Activated CD4-positive, alpha-beta memory T cell treated with anti-CD3 and anti-CD28 coated beads, Interleukin-2, amount 10 ng/mL, durations not matched to agents 7 days and 5 days (primary cell): ENCODE data around the gene THUMPD1. TPM values are rescaled to one million over a fixed set of nuclear protein-coding genes. Genes with fewer than 3 reads are reported as not detected.

Source experiments
- CTCF ChIA-PET: fragments of 350-600 bp; sonication (Branson Sonifier 250); formaldehyde crosslinking; loops from one replicate; lab custom pipeline; 2021; ENCODE audit warnings: antibody characterized with exemption, inconsistent platforms; lab: Charles Lee
- POLR2A ChIA-PET: fragments of 350-600 bp; sonication (Branson Sonifier 250); formaldehyde crosslinking; loops from one replicate; lab custom pipeline; 2021; ENCODE audit warnings: antibody characterized with exemption; lab: Charles Lee
- DNase-seq: peaks from one replicate; pipeline ENCODE4 v3.0.0-alpha.2; 2020
- H3K27ac Mint-ChIP-seq: one replicate; pipeline ENCODE4 v1.8.0; 2021; ENCODE audit warnings: mild to moderate bottlenecking, mixed read lengths
- H3K27me3 Mint-ChIP-seq: one replicate; pipeline ENCODE4 v1.8.0; 2021; ENCODE audit warnings: mixed read lengths
- H3K36me3 Mint-ChIP-seq: one replicate; pipeline ENCODE4 v1.8.0; 2021; ENCODE audit warnings: low read depth, mixed read lengths
- H3K4me1 Mint-ChIP-seq: one replicate; pipeline ENCODE4 v1.8.0; 2021; ENCODE audit warnings: mixed read lengths
- H3K4me3 Mint-ChIP-seq: one replicate; pipeline ENCODE4 v1.8.0; 2021; ENCODE audit warnings: mild to moderate bottlenecking, mixed read lengths
- H3K9me3 Mint-ChIP-seq: one replicate; pipeline ENCODE4 v1.8.0; 2021; ENCODE audit warnings: mixed read lengths
- total RNA-seq, 2 experiments: library from RNA; stranded (reverse); gene quantifications; one replicate each; pipeline ENCODE4 v1.2.3, GENCODE V29; 2021

THUMPD1 gene
- 10 to 100 TPM; 45.1 to 45.2 TPM for total RNA-seq

DNA sequence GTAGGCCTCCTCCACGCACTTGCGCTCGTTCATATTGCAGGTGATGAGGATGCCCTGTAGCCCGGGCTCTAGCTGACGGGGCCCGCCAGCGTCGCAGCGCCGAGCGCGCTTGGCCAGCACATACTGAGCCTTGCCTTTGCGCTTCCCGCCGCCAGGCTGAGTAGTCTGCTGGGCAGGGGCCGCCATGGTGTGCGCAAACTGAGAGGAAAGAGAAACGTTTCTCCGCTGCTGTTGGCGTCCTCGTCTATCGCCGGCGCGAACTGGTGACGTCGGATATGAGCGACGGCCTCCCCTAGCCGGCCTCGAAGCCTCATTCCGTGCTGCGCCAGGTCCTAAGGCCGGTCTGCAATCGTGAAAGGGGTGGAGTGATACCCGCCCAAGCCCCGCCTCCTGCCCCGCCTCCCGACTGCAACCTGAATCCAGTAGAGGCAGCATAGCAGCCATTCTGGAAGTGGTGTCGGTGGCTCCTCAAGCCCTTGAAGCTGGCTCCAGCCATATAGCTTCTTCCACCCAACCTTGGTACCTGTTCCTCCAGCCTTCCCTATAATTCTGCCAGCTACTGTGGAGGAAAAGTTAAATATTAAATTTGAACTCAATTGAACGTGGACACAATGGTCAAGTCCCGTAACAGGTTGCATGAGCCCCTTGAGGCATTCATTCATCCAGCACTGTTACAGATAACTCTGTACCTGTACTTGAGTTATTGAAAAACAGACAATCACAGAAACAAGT, at the start of gene THUMPD1:
Gene THUMPD1, minus strand, starts transcription at position 265 of the 732 bp plus-strand sequence. Its CDS starts 79 bp downstream, at position 186.
- H3K36me3 Mint-ChIP-seq = peaks cover 13% of the 10 kb centered on the region
- peak within 1 kb of the TSS; percentile 91 for H3K4me3 Mint-ChIP-seq
- CTCF ChIA-PET = interaction anchor here (1.1 to 2.6 kb wide), 8 partner anchors 10 to 1187 kb away, joined by 3 to 19 read pairs (median 4); partner anchors contain the start of genes ACSM3, DCUN1D3, LYRM1 and VPS35L
- H3K4me1 Mint-ChIP-seq = peaks cover 26% of the 10 kb centered on the region
- no peaks in the 10 kb centered on the region for H3K9me3 Mint-ChIP-seq
- peak within 1 kb of the TSS; percentile 95 for H3K27ac Mint-ChIP-seq
- POLR2A ChIA-PET = interaction anchor here (0.5 to 2.7 kb wide), 12 partner anchors 10 to 1020 kb away, joined by 3 to 18 read pairs (median 3); partner anchors contain the start of genes ACSM3, DCUN1D3, ERI2 and LYRM1
- peak; percentile 99 for DNase-seq
- no peaks in the 10 kb centered on the region for H3K27me3 Mint-ChIP-seq

DNA sequence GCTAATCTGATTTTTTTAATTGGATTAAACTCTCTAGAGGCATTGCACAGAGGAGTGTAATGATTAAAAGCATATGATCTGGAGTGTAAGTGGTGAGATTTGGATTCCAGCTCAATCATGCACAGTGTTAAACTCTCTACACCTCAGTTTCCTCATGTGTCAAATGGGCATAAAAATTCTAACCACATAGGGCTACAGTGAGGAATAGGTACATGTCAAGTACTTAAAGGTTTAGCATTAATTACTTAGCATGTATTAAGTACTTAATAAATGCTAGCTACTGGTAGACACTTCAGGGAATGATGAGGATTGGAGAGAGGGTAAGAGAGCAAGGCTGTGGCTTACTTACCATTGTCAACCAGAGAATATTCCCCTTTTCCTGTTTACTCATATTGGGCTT, 47.5 kb upstream of the THUMPD1 start:
- POLR2A ChIA-PET = interaction anchor here (0.8 to 2.3 kb wide), 2 partner anchors 13 to 17 kb away, joined by 3 to 6 read pairs; partner anchors contain the start of genes ERI2 and REXO5
- H3K4me1 Mint-ChIP-seq = no peaks in the 10 kb centered on the region
- H3K27ac Mint-ChIP-seq = no peak overlapping the region
- no peaks in the 10 kb centered on the region for H3K9me3 Mint-ChIP-seq
- H3K27me3 Mint-ChIP-seq = no peaks in the 10 kb centered on the region
- H3K36me3 Mint-ChIP-seq = no peaks in the 10 kb centered on the region
- DNase-seq = no peak
- H3K4me3 Mint-ChIP-seq = no peak overlapping the region
- CTCF ChIA-PET = interaction anchor here (1.0 kb wide), 1 partner anchor 14 kb away, joined by 6 read pairs; no protein-coding TSS in a partner anchor

GRCh38 chr16:20784204-20784603, 42.6 kb upstream of the THUMPD1 start:
- ChIA-PET CTCF (interaction anchor here (1.8 kb wide), 1 partner anchor 9 kb away, joined by 3 read pairs; no protein-coding TSS in a partner anchor), POLR2A (interaction anchor here (1.5 kb wide), 1 partner anchor 21 kb away, joined by 3 read pairs; the partner anchor contains the start of gene ACSM3)
- H3K27me3 Mint-ChIP-seq = no peaks in the 10 kb centered on the region
- DNase-seq = no peak
- no peaks in the 10 kb centered on the region for H3K4me1 Mint-ChIP-seq
- H3K36me3 Mint-ChIP-seq = no peaks in the 10 kb centered on the region
- no peak overlapping the region for H3K4me3 Mint-ChIP-seq
- H3K9me3 Mint-ChIP-seq = no peaks in the 10 kb centered on the region
- no peak overlapping the region for H3K27ac Mint-ChIP-seq

DNA sequence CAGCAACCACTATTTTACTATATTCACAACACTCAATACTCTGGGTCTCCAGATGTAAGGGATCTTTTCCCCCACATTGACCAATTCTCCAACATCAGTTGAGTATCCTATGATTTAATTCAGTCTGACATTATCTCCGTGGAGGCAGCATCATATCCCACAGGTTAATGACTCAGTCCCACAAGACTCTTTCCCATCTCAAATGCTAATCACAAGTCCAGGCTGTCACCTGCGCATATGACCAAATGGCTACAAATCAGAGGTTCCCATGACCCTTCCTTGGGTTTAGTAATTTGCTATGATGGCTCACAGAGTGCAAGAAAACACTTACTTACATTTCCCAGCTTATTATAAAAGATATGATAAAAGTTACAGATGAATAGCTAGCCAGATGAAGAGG, 40.9 kb upstream of the THUMPD1 start:
- H3K4me3 Mint-ChIP-seq = no peak overlapping the region
- H3K9me3 Mint-ChIP-seq = no peaks in the 10 kb centered on the region
- H3K27ac Mint-ChIP-seq = no peak overlapping the region
- DNase-seq = no peak
- POLR2A ChIA-PET = no interaction called here
- CTCF ChIA-PET = interaction anchor here (1.3 kb wide), 1 partner anchor 42 kb away, joined by 4 read pairs; no protein-coding TSS in a partner anchor
- H3K4me1 Mint-ChIP-seq = peaks cover 2% of the 10 kb centered on the region
- H3K36me3 Mint-ChIP-seq = no peaks in the 10 kb centered on the region
- H3K27me3 Mint-ChIP-seq = no peaks in the 10 kb centered on the region

DNA sequence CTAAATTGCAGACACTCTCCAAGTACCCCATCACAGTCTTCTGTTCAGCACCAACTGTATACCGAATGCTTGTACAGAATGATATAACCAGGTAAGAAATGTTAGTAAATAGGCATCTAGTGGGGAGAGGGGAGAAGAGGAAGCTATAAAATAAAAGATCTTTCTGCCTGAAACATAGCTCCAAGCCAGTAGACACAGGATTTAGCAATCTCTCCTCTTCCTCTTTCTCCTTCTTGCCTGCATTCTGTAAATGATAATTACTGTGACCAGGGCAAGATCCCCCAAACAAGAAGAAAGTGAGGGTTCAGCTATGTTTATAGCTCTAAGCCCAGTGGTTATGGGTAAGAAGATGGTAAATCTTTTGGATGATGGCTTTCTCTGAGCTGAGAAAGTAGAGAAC, 40.1 kb upstream of the THUMPD1 start:
- DNase-seq = no peak
- Mint-ChIP-seq H3K27ac (no peak overlapping the region), H3K9me3 (no peaks in the 10 kb centered on the region), H3K4me3 (no peak overlapping the region), H3K36me3 (no peaks in the 10 kb centered on the region), H3K4me1 (peaks cover 8% of the 10 kb centered on the region), H3K27me3 (no peaks in the 10 kb centered on the region)
- CTCF ChIA-PET = no interaction called here
- POLR2A ChIA-PET = interaction anchor here (1.0 kb wide), 1 partner anchor 18 kb away, joined by 3 read pairs; no protein-coding TSS in a partner anchor

GRCh38 chr16:20774703-20775362, 33.2 kb upstream of the THUMPD1 start:
- peak; percentile 78 for DNase-seq
- Mint-ChIP-seq H3K36me3 (no peaks in the 10 kb centered on the region), H3K27me3 (no peaks in the 10 kb centered on the region), H3K4me1 (peaks cover 16% of the 10 kb centered on the region), H3K9me3 (no peaks in the 10 kb centered on the region), H3K4me3 (no peak overlapping the region), H3K27ac (no peak overlapping the region)
- ChIA-PET POLR2A (no interaction called here), CTCF (interaction anchor here (0.7 to 2.2 kb wide), 12 partner anchors 10 to 321 kb away, joined by 3 to 13 read pairs (median 4); partner anchors contain the start of gene ACSM3)

- H3K4me3 Mint-ChIP-seq = no peak overlapping the region
- H3K36me3 Mint-ChIP-seq = no peaks in the 10 kb centered on the region
- no peaks in the 10 kb centered on the region for H3K9me3 Mint-ChIP-seq
- no peak for DNase-seq
- no peaks in the 10 kb centered on the region for H3K27me3 Mint-ChIP-seq
- ChIA-PET POLR2A (no interaction called here), CTCF (interaction anchor here (0.6 to 1.8 kb wide), 9 partner anchors 9 to 500 kb away, joined by 3 to 13 read pairs (median 4); partner anchors contain the start of gene ACSM3)
- H3K27ac Mint-ChIP-seq = no peak overlapping the region
- peaks cover 16% of the 10 kb centered on the region for H3K4me1 Mint-ChIP-seq
Measured at GRCh38 chr16:20773679-20774078, 32.1 kb upstream of the THUMPD1 start.

GRCh38 chr16:20768818-20769217, 27.2 kb upstream of the THUMPD1 start:
- ChIA-PET CTCF (no interaction called here), POLR2A (no interaction called here)
- Mint-ChIP-seq H3K36me3 (no peaks in the 10 kb centered on the region), H3K4me1 (peaks cover 13% of the 10 kb centered on the region), H3K9me3 (no peaks in the 10 kb centered on the region), H3K27me3 (no peaks in the 10 kb centered on the region), H3K27ac (no peak overlapping the region), H3K4me3 (no peak overlapping the region)
- DNase-seq = no peak

GRCh38 chr16:20768121-20768520, 26.5 kb upstream of the THUMPD1 start:
- H3K4me3 Mint-ChIP-seq = no peak overlapping the region
- DNase-seq = no peak
- no peak overlapping the region for H3K27ac Mint-ChIP-seq
- H3K27me3 Mint-ChIP-seq = no peaks in the 10 kb centered on the region
- ChIA-PET CTCF (no interaction called here), POLR2A (no interaction called here)
- H3K4me1 Mint-ChIP-seq = peaks cover 20% of the 10 kb centered on the region
- no peaks in the 10 kb centered on the region for H3K36me3 Mint-ChIP-seq
- H3K9me3 Mint-ChIP-seq = no peaks in the 10 kb centered on the region

DNA sequence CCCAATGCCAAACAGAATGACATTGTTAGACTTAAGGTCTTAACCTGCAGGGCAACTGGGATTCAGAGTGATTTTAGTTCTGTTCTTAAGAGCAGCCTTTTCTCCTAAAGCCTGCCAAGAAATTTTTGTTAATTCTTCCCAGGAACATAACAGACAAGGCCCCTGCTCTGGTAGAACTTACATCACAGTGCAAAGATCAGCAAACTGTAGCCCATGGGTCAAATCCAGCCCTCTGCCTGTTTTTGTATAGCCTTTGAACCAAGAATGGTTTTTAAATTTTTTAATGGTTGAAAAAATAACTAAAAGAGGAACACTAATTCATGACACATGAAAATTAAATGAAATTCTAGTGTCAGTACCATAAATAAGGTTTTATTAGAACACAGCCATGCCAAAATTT, 26.0 kb upstream of the THUMPD1 start:
- H3K4me3 Mint-ChIP-seq = no peak overlapping the region
- H3K27ac Mint-ChIP-seq = no peak overlapping the region
- ChIA-PET POLR2A (no interaction called here), CTCF (no interaction called here)
- no peaks in the 10 kb centered on the region for H3K27me3 Mint-ChIP-seq
- peaks cover 24% of the 10 kb centered on the region for H3K4me1 Mint-ChIP-seq
- peaks cover 2% of the 10 kb centered on the region for H3K36me3 Mint-ChIP-seq
- DNase-seq = no peak
- peaks cover 2% of the 10 kb centered on the region for H3K9me3 Mint-ChIP-seq

DNA sequence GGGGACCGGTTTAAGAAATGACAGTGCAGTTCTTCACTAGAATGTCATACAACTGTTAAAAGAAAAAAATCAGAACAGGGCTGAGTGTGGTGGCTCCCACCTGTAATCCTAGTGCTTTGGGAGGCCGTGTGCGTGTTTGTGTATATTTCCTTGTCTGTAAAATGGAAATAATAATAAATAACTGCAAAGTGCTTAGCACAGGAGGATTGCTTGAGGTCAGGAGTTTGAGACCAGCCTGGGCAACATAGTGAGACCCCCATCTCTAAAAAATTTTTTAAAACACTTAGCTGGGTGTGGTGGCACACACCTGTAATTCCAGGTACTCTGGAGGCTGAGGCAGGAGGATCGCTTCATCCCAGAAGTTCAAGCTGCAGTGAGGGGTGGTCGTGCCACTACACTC, 24.7 kb upstream of the THUMPD1 start:
- ChIA-PET POLR2A (no interaction called here), CTCF (interaction anchor here (2.9 kb wide), 1 partner anchor 8 kb away, joined by 13 read pairs; no protein-coding TSS in a partner anchor)
- Mint-ChIP-seq H3K36me3 (peaks cover 2% of the 10 kb centered on the region), H3K4me3 (no peak overlapping the region), H3K9me3 (peaks cover 8% of the 10 kb centered on the region), H3K27ac (no peak overlapping the region), H3K4me1 (peaks cover 23% of the 10 kb centered on the region), H3K27me3 (no peaks in the 10 kb centered on the region)
- DNase-seq = no peak

- Mint-ChIP-seq H3K4me3 (no peak overlapping the region), H3K27ac (no peak overlapping the region), H3K36me3 (peaks cover 2% of the 10 kb centered on the region), H3K9me3 (peaks cover 8% of the 10 kb centered on the region), H3K4me1 (peaks cover 23% of the 10 kb centered on the region), H3K27me3 (no peaks in the 10 kb centered on the region)
- DNase-seq = no peak
- CTCF ChIA-PET = interaction anchor here (2.6 to 2.9 kb wide), 2 partner anchors 9 to 25 kb away, joined by 9 to 13 read pairs; partner anchors contain the start of gene THUMPD1
- POLR2A ChIA-PET = interaction anchor here (0.9 kb wide), 1 partner anchor 24 kb away, joined by 3 read pairs; no protein-coding TSS in a partner anchor
Measured at GRCh38 chr16:20765732-20766131, 24.1 kb upstream of the THUMPD1 start.
